GM08714 (cell line): Measurements from ENCODE around the gene PPM1M.

Experiments used
- H3K4me3 ChIP-seq: fragments of 200-500 bp; sonication (Bioruptor generic); 2 replicates; pipeline ENCODE4 v1.5.1; 2014; ENCODE audit warnings: mild to moderate bottlenecking, low read length, inconsistent platforms
- ZNF274 ChIP-seq: IDR thresholded peaks from 2 replicates; pipeline ENCODE4 v1.6.1; 2012; ENCODE audit warnings: mild to moderate bottlenecking, low read depth, low read length

The PPM1M gene

DNA sequence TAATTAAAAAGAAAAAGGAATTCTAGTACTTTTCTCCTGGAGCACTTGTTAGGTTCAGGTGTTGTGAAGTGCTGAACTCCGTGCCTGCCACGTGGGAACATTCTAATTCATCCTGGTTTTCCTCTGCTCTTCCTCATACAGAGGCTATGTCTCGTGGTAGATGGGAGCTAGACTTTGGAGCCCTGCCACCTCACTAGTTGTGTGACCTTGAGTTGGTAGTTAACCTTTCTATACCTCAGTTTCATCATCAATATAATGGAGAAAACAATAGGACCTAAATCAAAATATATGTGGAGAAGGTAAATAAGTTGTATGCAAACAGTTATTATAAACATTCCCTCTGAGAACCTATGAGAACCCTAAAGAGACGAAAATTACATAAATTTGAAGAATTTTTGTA lies 37.0 kb upstream of the PPM1M start:
- no peak overlapping the region for H3K4me3 ChIP-seq
- TF ChIP-seq ZNF274 = no peak

DNA sequence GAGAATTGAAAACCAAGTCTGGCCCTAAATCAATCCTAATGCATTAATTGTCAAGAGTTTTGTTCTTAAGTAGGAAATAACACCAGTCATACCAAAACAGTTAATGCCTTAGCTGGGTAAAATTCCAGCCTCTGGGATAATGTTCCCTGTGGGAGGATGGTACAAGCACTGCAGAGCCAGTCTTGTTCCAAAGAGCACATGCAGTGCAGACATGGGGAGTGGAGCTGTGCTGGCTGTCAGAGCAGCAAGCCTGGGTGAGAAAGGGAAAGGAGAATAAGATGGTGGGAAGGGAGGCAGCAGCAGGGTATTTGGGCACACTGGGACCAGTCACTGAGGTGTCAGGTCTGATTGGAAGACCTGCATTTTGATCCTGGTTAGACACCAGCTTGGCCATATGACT lies 35.5 kb upstream of the PPM1M start:
- TF ChIP-seq ZNF274 = no peak
- no peak overlapping the region for H3K4me3 ChIP-seq

GRCh38 chr3:52210550-52211046 lies 35.0 kb upstream of the PPM1M start:
- no peak overlapping the region for H3K4me3 ChIP-seq
- TF ChIP-seq ZNF274 = no peak

DNA sequence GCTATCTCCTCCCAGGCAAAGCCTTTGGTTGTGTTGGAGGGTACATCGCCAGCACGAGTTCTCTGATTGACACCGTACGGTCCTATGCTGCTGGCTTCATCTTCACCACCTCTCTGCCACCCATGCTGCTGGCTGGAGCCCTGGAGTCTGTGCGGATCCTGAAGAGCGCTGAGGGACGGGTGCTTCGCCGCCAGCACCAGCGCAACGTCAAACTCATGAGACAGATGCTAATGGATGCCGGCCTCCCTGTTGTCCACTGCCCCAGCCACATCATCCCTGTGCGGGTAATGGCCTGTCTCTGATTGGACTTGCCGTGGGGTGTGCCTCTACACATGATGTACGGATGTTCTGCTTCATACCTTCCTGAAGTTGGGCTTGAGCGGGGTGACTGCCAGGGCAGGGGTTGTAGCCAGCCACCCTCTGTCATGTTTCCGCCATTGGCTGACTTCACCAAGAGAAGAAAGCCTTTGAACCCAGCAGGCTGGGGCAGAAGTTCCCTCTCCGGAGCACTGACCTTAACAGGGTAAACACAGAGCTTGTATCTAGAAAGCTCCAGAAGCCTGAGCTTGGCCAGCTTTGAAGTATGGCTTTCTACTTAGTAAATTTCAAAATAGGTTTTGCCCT lies 34.2 kb upstream of the PPM1M start:
- no peak overlapping the region for H3K4me3 ChIP-seq
- no peak for TF ChIP-seq ZNF274

DNA sequence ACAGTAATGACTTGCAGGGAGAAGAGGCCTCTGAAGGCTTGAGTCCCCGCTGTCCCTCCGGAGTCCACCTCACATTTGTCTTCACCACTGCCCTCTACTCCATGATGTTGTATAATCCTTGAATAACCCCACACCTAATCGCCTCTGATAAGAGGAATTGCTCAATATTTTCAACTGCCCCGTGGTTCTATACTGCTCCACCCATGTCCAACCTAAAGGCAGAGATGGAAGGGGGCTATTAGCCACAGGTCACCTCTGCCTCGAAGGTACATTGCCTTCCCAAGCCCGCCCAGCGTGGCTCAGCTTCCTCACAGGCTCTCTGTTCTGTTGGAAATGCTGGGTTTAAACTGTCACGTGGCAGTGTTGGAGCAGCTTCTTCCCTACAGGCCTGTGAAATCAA lies 32.6 kb upstream of the PPM1M start:
- no peak for TF ChIP-seq ZNF274

DNA sequence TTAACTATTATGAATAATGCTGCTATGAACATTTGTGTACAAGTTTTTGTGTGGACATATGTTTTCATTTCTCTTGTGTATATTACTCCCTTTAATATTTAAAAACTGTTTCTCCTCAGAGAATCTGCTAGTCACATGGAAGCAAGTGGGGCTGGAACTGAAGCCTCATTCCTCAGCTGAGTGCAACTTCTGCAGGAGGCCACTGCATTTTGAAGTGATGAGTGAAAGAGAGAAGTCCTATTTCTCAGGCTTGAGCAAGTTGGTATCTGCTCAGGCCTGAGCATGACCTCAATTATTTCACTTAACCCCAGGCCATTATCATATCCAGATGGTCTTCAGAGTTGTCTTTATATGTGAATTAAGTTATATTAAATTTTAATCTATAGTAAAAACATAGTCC lies 31.7 kb upstream of the PPM1M start:
- no peak overlapping the region for H3K4me3 ChIP-seq
- TF ChIP-seq ZNF274 = no peak

More for the DNA sequence above, 32.6 kb upstream of the PPM1M start:
- no peak overlapping the region for H3K4me3 ChIP-seq

DNA sequence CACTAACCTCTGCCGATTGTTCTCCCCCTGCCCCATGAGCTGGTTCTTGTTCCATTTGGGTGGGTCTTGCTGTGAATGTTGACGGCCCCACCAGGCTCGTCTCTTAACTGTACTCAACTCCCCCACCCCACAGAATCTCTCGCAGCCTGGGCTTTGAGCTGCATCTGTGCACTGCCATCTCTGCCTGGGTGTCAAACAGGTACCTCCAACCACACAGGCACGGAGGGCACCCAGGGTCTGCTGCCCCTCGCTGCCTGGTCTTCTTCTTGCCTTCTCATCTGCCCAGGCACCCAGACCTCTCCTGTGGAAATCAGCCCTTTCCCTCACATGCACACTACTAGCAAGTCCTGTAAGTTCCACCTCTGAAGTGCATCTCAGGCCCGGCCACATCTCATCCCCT lies 30.2 kb upstream of the PPM1M start:
- TF ChIP-seq ZNF274 = no peak

GRCh38 chr3:52216585-52217408 lies 28.8 kb upstream of the PPM1M start:
- no peak overlapping the region for H3K4me3 ChIP-seq
- no peak for TF ChIP-seq ZNF274

More for the DNA sequence above, 30.2 kb upstream of the PPM1M start:
- H3K4me3 ChIP-seq = no peak overlapping the region

- no peak overlapping the region for H3K4me3 ChIP-seq
- no peak for TF ChIP-seq ZNF274
Measured at GRCh38 chr3:52217409-52217805, 28.2 kb upstream of the PPM1M start.

DNA sequence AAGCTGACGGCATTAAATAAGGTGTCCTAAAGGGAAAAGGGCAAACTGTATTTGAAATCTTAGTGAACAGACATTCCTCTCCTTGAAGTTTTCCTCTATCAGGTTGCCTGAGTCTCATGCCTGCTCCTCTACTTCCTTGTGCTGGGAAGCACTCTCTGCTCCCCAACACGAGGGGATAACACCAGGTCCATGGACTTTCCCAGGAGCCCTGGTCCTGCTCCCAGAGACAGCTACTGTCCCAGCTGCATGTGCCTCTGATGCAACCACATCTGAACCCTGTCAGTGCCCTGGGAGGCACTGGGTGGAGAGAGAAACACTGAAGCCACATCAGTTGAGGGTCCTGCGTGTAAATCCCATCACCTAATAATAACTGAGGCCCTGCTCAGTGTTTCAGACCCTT lies 27.5 kb upstream of the PPM1M start:
- TF ChIP-seq ZNF274 = no peak
- H3K4me3 ChIP-seq = no peak overlapping the region

DNA sequence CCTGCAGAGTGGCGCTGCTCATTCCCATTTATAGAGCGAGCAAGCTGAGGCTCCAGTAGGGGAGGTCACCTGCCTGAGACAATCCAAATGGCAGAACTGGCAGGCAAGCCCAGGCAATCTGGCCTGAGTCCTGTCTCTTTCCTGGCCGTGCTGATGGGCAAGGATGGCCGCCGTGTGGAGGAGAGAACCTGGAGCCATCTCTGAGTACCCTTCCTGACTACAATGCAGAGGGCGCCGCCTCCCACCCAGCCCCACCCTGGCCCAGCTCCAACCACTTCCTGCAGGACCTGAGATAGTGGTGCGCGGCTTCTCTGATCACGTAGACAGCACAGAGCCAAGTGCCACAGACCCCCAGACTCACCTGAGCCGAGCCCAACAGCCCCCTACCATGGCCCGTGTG lies 27.1 kb upstream of the PPM1M start:
- TF ChIP-seq ZNF274 = no peak
- H3K4me3 ChIP-seq = no peak overlapping the region

DNA sequence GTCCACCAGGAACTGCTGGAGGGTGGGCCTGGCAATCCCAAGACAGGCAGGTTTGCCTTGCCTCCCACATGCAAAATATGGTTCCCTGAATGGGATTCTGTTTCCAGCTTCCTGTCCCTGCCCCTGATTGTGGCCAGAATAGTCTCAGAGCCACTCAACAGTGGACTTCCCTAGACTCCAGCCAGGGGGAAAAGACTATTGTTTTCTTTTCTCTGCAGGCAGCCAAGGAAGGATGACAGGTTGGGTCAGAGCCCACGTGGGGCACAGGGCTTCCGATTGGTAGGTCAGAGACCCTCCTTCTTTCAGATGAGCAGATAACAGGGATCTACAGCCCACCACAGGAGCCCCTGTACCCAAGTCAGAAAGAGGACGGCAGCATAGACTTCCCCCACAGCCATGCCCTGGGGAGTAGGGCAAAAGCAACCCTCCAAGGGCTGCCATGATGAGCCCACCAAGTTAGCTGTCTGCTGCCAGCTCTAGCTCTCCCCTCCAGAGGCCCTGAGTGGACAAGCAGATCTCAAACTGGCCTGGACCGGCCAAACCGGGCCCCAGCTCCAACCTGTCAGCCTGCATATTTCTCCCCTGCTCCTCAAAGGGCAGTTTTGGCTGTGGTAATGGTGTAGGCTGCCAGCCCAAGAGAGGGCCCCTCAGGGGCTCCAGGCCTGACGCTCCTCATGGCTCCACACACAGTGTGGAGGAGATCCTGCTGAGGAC lies 26.5 kb upstream of the PPM1M start:
- TF ChIP-seq ZNF274 = no peak
- no peak overlapping the region for H3K4me3 ChIP-seq

DNA sequence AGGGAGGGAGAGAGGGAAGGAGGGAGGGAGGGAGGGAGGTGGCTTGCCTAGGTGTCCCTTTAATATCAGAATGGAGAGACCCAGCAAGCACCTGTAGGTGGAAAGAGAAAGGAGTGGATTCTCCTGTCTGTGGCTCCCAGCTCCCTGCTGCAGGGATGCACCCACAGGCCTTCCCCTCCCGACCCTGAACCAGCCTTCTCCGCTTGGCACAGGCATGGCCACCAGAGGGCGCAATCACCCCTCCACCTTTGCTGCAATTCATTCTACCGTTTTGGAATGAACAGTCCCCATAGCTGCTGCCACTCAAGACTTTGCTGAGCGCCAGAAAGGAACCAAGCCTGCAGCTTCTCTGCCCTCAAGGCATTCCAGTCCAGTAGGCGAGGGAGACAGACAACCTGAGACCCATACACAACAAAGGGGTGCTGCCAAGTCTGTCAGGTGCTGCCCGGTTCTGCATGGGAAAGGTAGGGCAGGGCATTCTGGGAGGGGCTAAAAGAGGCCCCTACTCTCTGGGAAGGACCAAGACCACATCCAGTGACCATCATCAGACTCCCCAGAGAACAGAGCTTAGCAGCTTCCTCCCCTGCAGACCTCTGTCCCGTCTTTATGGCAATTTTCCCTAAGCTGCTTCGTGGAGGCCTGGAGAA lies 25.1 kb upstream of the PPM1M start:
- no peak overlapping the region for H3K4me3 ChIP-seq
- no peak for TF ChIP-seq ZNF274

DNA sequence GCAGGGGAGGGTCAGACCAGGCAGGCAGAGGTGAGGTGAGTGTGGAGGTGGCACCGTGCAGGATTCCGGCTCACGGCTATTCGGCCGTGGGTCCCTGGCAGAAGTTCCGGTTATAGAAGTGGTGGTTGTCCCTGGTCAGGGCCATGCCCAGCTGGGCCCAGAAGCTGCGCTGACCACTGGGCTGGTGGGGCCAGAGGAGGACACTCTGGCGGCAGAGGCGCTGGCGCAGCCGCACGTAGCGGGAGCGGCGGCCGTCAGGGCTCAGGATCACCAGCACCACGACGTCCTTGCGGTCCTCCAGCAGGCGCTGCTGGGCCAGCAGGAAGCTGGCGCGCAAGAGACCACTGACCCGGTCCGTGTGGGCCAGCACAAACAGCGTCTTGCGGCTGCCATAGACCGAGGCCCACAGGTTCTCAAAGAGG lies 24.4 kb upstream of the PPM1M start:
- no peak overlapping the region for H3K4me3 ChIP-seq

More for the DNA sequence above, 24.4 kb upstream of the PPM1M start:
- no peak for TF ChIP-seq ZNF274
